Stimulated activated CD4-positive, alpha-beta T cell treated with anti-CD3 and anti-CD28 coated beads, TNF-alpha, amount 100 ng/mL, for 1 hour (primary cell): Measurements from ENCODE around the gene ENO3.
"Not testable (repeated sequence)": the region's sequence is repeated elsewhere in the genome, so short reads cannot be mapped to it uniquely, and the experiment has no call there.

Experiments
- DNase-seq, 3 donors: peaks; one replicate each; pipeline ENCODE4 v3.0.0-alpha.2; 2020; ENCODE audit warnings: low read depth in 3 of 3, low spot score in 1 of 3

ENO3 gene

DNA sequence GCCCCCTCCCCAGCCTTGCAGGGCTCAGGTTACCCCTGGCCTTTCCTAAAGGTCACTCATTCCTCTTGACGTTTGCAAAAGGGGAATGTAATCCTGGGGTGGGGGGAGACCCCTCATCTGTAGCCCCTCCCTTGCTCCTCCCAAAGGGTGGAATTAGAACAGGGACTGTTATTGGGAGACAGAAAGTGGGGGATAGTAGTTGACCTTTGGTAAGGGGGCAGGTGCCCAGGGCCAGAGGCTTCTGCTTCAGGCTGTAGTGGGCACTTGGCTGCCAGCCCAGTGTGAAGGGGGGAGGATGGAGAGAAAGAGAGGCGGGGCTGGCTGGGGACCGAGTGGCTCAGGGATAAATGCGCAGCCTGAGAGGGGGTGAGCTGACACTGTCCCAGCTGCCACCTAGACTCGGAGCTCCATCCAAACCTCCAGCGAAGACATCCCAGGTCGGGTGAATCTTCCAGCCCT is at the start of gene ENO3:
Gene ENO3 (plus strand): TSS at position 374 of the 459 bp plus-strand sequence. CDS start 711 bp downstream, outside the sequence.
- DNase-seq, result no peak

GRCh38 chr17:4901648-4902344 is 49.1 kb upstream of the ENO3 start:
- DNase-seq, result no peak

DNA sequence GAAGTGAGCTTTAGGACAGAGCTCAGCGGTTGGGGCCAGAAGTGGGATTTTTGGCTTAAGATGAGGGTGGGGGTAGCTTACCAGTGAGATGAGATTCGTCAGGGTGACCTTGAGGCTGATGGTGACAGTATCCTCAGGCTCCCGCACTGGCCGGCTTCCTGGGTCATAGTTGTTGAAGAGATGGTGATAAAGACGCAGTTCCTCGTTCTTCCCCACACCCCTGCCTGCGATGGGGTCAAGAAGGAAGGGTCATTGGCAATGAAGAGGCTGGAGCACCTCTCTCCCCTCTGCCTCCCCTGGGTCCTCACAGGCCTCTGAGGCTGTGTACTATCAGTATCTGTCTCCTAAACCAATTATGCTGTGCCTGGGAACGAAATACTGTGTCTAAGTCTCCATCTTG is 48.4 kb upstream of the ENO3 start:
- DNase-seq, result no peak

- DNase-seq, result peak in 2 of 3 donors; percentile 39 to 52
Observed at GRCh38 chr17:4903051-4903818, 47.7 kb upstream of the ENO3 start, which contains the start of gene CHRNE. Gene CHRNE, minus strand, starts transcription at chr17:4903098. Its CDS starts 35 bp downstream, at chr17:4903063.

- not testable (repeated sequence) for DNase-seq
Observed at GRCh38 chr17:4906642-4907041, 44.3 kb upstream of the ENO3 start.

GRCh38 chr17:4908301-4908700 is 42.6 kb upstream of the ENO3 start:
- DNase-seq, result no peak

GRCh38 chr17:4908711-4909496 is 42.0 kb upstream of the ENO3 start:
- DNase-seq, result peak; percentile 51 to 57 (median 53)

- DNase-seq, result no peak
Observed at GRCh38 chr17:4913994-4914393, 36.9 kb upstream of the ENO3 start.

- DNase-seq, result not testable (repeated sequence)
Observed at GRCh38 chr17:4914551-4914950, 36.4 kb upstream of the ENO3 start.

GRCh38 chr17:4919511-4920047 is 31.3 kb upstream of the ENO3 start:
- DNase-seq, result no peak

DNA sequence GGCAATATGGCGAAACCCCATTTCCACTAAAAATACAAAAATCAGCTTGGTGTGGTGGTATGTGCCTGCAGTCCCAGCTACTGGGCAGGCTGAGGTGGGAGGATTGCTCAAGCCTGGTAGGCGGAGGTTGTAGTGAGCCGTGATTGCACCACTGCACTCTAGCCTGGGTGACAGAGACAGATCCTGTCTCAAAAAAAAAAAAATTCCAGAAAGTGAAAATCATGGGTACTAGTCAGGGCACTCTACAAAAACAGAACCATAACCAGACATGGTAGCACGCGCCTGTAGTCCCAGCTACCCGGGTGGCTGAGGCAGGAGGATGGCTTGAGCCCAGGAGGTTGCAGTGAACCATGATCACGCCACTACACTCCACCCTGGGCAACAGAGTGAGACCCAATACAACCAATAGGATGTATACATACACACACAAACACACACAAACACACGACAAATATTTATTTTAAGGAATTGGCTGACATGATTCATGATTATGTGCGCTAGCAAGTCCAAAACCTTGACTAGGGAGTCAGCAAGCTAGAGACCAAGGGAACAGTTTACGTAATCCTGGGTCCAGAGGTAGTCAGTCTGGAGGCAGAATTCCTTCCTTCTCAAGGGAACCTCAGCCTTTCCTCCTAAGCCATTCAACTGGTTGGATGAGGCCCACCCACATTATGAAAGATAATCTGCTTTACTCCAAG is 30.4 kb upstream of the ENO3 start:
- DNase-seq, result no peak

GRCh38 chr17:4921320-4921719 is 29.6 kb upstream of the ENO3 start:
- no peak for DNase-seq

DNA sequence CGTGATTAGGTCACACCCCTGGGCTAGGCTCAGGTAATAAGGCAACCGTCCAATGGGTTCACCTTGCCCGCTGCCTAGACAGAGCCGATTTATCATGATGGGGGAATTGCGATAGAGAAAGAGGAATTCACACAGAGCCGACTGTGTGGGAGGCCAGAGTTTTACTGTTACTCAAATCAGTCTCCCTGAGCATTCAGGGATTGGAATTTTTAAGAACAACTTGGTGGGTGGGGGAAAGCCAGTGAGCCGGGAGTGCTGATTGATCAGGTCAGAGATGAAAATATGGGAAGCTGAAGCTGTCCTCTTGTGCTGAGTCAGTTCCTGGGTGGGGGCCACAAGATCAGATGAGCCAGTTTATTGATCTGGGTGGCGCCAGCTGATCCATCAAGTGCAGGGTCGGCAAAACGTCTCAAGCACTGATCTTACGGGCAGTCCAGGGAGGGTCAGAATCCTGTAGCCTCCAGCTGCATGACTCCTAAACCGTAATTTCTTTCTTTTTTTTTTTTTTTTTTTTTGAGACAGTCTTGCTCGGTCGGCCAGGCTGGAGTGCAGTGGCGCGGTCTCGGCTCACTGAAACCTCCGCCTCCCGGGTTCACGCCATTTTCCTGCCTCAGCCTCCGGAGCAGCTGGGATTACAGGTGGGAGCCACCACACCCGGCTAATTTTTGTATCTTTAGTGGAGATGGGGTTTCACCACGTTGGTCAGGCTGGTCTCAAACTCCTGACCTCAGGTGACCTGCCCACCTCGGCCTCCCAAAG is 24.2 kb upstream of the ENO3 start:
- not testable (repeated sequence) for DNase-seq

- DNase-seq, result no peak
Observed at GRCh38 chr17:4928881-4929280, 22.0 kb upstream of the ENO3 start.

GRCh38 chr17:4931963-4932362 is 19.0 kb upstream of the ENO3 start, which contains the start of gene GP1BA:
Gene GP1BA, plus strand, starts transcription at chr17:4932277. Its CDS starts 328 bp downstream, at chr17:4932605.
- no peak for DNase-seq

DNA sequence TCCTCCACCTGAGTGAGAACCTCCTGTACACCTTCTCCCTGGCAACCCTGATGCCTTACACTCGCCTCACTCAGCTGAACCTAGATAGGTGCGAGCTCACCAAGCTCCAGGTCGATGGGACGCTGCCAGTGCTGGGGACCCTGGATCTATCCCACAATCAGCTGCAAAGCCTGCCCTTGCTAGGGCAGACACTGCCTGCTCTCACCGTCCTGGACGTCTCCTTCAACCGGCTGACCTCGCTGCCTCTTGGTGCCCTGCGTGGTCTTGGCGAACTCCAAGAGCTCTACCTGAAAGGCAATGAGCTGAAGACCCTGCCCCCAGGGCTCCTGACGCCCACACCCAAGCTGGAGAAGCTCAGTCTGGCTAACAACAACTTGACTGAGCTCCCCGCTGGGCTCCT is 18.2 kb upstream of the ENO3 start:
- DNase-seq, result no peak

GRCh38 chr17:4933646-4934045 is 17.3 kb upstream of the ENO3 start:
- no peak for DNase-seq

DNA sequence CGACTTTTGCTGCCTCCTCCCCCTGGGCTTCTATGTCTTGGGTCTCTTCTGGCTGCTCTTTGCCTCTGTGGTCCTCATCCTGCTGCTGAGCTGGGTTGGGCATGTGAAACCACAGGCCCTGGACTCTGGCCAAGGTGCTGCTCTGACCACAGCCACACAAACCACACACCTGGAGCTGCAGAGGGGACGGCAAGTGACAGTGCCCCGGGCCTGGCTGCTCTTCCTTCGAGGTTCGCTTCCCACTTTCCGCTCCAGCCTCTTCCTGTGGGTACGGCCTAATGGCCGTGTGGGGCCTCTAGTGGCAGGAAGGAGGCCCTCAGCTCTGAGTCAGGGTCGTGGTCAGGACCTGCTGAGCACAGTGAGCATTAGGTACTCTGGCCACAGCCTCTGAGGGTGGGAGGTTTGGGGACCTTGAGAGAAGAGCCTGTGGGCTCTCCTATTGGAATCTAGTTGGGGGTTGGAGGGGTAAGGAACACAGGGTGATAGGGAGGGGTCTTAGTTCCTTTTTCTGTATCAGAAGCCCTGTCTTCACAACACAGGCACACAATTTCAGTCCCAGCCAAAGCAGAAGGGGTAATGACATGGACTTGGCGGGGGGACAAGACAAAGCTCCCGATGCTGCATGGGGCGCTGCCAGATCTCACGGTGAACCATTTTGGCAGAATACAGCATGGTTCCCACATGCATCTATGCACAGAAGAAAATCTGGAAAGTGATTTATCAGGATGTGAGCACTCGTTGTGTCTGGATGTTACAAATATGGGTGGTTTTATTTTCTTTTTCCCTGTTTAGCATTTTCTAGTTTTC is 16.5 kb upstream of the ENO3 start:
- DNase-seq, result no peak

DNA sequence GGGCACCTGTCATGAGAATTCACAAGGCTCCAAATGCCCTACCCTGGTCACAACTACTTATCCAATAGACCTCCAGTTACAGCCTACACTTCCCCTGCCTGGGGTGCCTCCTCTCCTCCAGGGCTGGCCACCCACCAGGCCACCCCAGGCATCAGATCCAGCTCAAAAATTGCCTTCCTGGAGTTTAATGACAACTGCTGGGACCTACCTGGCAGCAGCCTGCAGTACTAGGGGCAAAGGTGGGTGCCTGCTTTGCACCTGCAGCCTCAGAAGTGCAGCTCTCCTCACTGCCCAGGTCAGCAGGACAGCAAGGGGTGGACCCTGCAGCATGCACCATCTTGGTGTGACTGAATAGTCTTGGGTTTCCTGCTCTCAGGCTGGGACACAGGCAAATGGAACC is 15.3 kb upstream of the ENO3 start:
- no peak for DNase-seq
